ENCODE data around the gene NAV2. TPM values are rescaled to one million over a fixed set of nuclear protein-coding genes. Genes with fewer than 3 reads are reported as not detected.
A peak's percentile ranks its signal among the peaks of the same experiment; 100 is the strongest.

The NAV2 gene
- total RNA-seq, 1 experiment from 2014 or later = 46.3 TPM

DNA sequence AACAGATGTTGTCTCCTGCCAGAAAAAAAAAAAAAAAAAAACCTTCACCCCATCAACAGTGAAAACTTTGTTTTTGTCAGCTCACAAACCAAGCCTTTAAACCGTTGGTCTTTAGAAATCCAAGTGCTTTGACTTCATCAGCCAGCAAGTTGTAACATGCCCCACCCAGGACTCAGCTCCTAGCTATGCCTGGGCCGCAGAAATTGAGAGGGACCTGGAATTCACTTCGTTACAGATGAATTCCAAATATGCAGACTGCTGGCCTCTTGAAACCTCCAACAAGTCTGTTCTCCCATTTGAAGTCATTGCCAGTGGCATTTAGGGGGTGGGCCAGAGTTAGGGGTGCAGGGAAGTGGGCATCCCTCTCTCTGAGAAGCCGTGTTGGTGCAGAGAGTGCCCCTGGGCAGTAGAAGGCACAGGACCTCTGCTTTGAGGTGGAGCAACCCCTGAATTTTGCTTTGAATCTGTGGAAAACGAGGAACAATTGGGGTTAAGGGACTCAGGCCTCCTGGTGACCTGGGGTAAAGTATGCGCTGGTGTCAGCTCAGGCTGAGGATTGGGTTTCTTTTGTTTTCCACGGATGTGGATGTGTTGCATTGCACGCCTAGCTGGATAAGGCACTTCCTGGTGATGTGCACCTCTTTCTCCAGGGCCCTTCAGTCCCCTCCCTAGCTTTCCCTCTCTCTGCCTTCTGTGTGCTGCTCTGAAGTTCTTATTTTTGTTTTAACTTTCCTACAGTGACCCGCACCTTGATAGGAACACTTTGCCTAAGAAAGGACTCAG is 338.1 kb downstream of the NAV2 start:
- whole genome bisulfite sequencing (ENCODE audit: extremely low coverage, insufficient read length, low lambda C conversion rate) = no CpG with 5 or more reads among the region's 9 CpGs
- H2BK12ac ChIP-seq (ENCODE audit: insufficient read length, low read depth, low read length) = no peak overlapping the region
- peak overlapping the region; percentile 12 for H3K4me2 ChIP-seq (ENCODE audit: insufficient read depth, insufficient read length, low read length)
- no peak overlapping the region for H3K23ac ChIP-seq (ENCODE audit: insufficient read length, low read depth, low read length)
- no peaks in the 10 kb centered on the region for H3K79me2 ChIP-seq (ENCODE audit: insufficient read depth, low read length)
- no peak overlapping the region for H4K91ac ChIP-seq (ENCODE audit: insufficient read length, low read depth, low read length)
- no peak overlapping the region for H2BK5ac ChIP-seq (ENCODE audit: insufficient read length, low read length)
- H3K23me2 ChIP-seq (ENCODE audit: insufficient read length, low read depth, low read length, poor library complexity, severe bottlenecking) = no peaks in the 10 kb centered on the region
- H3T11ph ChIP-seq (ENCODE audit: low read length) = no peak overlapping the region
- peaks cover 48 to 71% (median 63%) of the 10 kb centered on the region in 3 experiments for H3K36me3 Mint-ChIP-seq (ENCODE audit: insufficient read depth in 1 of 3, low read depth in 3 of 3)
- no peaks in the 10 kb centered on the region for H3K9me3 Mint-ChIP-seq
- H3K27ac ChIP-seq (ENCODE audit: insufficient read length, low read depth, low read length) = peak overlapping the region; percentile 25
- peak overlapping the region; percentile 40 for H4K8ac ChIP-seq (replicated peaks; ENCODE audit: insufficient read length, low read depth, low read length)
- H2AK5ac ChIP-seq (ENCODE audit: insufficient read length, low read length) = no peak overlapping the region
- H2BK120ac ChIP-seq (ENCODE audit: low read depth, low read length, poor library complexity, severe bottlenecking) = no peak overlapping the region
- H2BK20ac ChIP-seq (ENCODE audit: low read depth, low read length, poor library complexity, severe bottlenecking) = no peak overlapping the region
- DNase-seq = peak; percentile 45
- H4K20me1 ChIP-seq (ENCODE audit: control insufficient read depth, insufficient read depth, insufficient read length) = no peaks in the 10 kb centered on the region
- peaks cover 32 to 36% of the 10 kb centered on the region in 2 experiments for H3K4me1 Mint-ChIP-seq
- H3K14ac ChIP-seq (ENCODE audit: insufficient read depth, low read length) = no peak overlapping the region
- H3K4me1 ChIP-seq (ENCODE audit: insufficient read depth, low read length) = peaks cover 16% of the 10 kb centered on the region; the same call in 1 of the 2 replicates
- H3K27me3 ChIP-seq (ENCODE audit: insufficient read depth, low read length) = no peaks in the 10 kb centered on the region
- no peak overlapping the region for H3K4ac ChIP-seq (ENCODE audit: low read depth, low read length)
- H3K79me1 ChIP-seq (ENCODE audit: insufficient read depth, low read depth, low read length, poor library complexity, severe bottlenecking) = no peaks in the 10 kb centered on the region
- TF ChIP-seq, protein P1, sequence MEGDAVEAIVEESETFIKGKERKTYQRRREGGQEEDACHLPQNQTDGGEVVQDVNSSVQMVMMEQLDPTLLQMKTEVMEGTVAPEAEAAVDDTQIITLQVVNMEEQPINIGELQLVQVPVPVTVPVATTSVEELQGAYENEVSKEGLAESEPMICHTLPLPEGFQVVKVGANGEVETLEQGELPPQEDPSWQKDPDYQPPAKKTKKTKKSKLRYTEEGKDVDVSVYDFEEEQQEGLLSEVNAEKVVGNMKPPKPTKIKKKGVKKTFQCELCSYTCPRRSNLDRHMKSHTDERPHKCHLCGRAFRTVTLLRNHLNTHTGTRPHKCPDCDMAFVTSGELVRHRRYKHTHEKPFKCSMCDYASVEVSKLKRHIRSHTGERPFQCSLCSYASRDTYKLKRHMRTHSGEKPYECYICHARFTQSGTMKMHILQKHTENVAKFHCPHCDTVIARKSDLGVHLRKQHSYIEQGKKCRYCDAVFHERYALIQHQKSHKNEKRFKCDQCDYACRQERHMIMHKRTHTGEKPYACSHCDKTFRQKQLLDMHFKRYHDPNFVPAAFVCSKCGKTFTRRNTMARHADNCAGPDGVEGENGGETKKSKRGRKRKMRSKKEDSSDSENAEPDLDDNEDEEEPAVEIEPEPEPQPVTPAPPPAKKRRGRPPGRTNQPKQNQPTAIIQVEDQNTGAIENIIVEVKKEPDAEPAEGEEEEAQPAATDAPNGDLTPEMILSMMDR (conservative IDR thresholded peaks at IDR 0.05) = no peak
- peak overlapping the region; percentile 83 to 95 (median 91) for H3K27ac Mint-ChIP-seq
- no peak overlapping the region for H3K9ac ChIP-seq (ENCODE audit: extremely low read depth, insufficient read length, low read length)
- no peak overlapping the region for H3K18ac ChIP-seq (ENCODE audit: insufficient read length, low read depth, low read length)
- no peaks in the 10 kb centered on the region for H3K27me3 Mint-ChIP-seq (ENCODE audit: low read depth)
- H3K4me3 Mint-ChIP-seq = no peak overlapping the region
- H4K5ac ChIP-seq (ENCODE audit: insufficient read length, low read depth, low read length) = no peak overlapping the region
- no peak overlapping the region for H3K56ac ChIP-seq (ENCODE audit: insufficient read length, low read depth, low read length)
- no peak overlapping the region for H2AFZ ChIP-seq (ENCODE audit: low read length)
- H3K9me3 ChIP-seq (ENCODE audit: control insufficient read depth, low read depth, low read length) = no peaks in the 10 kb centered on the region
- no peak overlapping the region for H2BK15ac ChIP-seq (ENCODE audit: low read depth, low read length)
